DOHH2 (cell line): ENCODE data around the gene PTPRN2.

Source experiments
- H3F3A ChIP-seq: fragments of 200-600 bp; sonication (generic), shearing (Covaris generic); 2 replicates; pipeline ENCODE4 v1.6.0; 2016; ENCODE audit warnings: antibody characterized with exemption, mild to moderate bottlenecking; ENCODE audit not compliant: control insufficient read depth, insufficient read depth
- H3K27ac ChIP-seq: fragments of 200-600 bp; sonication (generic); 2 replicates; pipeline ENCODE4 v1.5.1; 2014; ENCODE audit warnings: low read depth, mild to moderate bottlenecking, low read length, moderate library complexity
- H3K27me3 ChIP-seq: fragments of 200-600 bp; sonication (generic); 2 replicates; pipeline ENCODE4 v1.6.1; 2014; ENCODE audit warnings: mild to moderate bottlenecking, low read length, mixed read lengths; ENCODE audit not compliant: control insufficient read depth
- H3K36me3 ChIP-seq: fragments of 200-600 bp; sonication (generic); 2 replicates; pipeline ENCODE4 v1.6.1; 2014; ENCODE audit warnings: mild to moderate bottlenecking, low read length, moderate library complexity, mixed read lengths; ENCODE audit not compliant: control insufficient read depth
- H3K4me1 ChIP-seq: fragments of 200-600 bp; sonication (generic); 2 replicates; pipeline ENCODE4 v1.6.1; 2014; ENCODE audit warnings: mild to moderate bottlenecking, low read length, mixed read lengths; ENCODE audit not compliant: control insufficient read depth
- H3K4me2 ChIP-seq: fragments of 200-600 bp; sonication (generic); 2 replicates; pipeline ENCODE4 v1.6.0; 2014; ENCODE audit warnings: mild to moderate bottlenecking, low read length, moderate library complexity
- H3K4me3 ChIP-seq: fragments of 200-600 bp; sonication (generic); 2 replicates; pipeline ENCODE4 v1.5.1; 2014; ENCODE audit warnings: mild to moderate bottlenecking, low read length, mixed read lengths
- H3K79me2 ChIP-seq: fragments of 200-600 bp; sonication (generic); 2 replicates; pipeline ENCODE4 v1.6.1; 2014; ENCODE audit warnings: mild to moderate bottlenecking, low read length, mixed read lengths; ENCODE audit not compliant: control insufficient read depth
- H3K9me2 ChIP-seq: fragments of 200-600 bp; sonication (generic); replicated peaks from 2 replicates; pipeline ENCODE4 v1.6.1; 2014; ENCODE audit warnings: mild to moderate bottlenecking, low read length, mixed read lengths; ENCODE audit not compliant: control insufficient read depth
- H3K9me3 ChIP-seq: fragments of 200-600 bp; sonication (generic); 2 replicates; pipeline ENCODE4 v1.6.1; 2014; ENCODE audit warnings: antibody characterized with exemption, low read length, mixed read lengths; ENCODE audit not compliant: control insufficient read depth, insufficient read depth
- H4K20me1 ChIP-seq: fragments of 200-600 bp; sonication (generic); 2 replicates; pipeline ENCODE4 v1.6.0; 2014; ENCODE audit warnings: low read depth, mild to moderate bottlenecking, antibody characterized with exemption, low read length, moderate library complexity; ENCODE audit not compliant: control insufficient read depth, insufficient read depth
- EZH2phosphoT487 ChIP-seq: fragments of 200-600 bp; sonication (generic); IDR thresholded peaks from 2 replicates; pipeline ENCODE4 v1.6.1; 2017; ENCODE audit warnings: borderline replicate concordance, mild to moderate bottlenecking, antibody characterized with exemption, low read length, moderate library complexity, mixed read lengths
- TF ChIP-seq, protein P1 (sequence below): fragments of 200-600 bp; sonication (generic); IDR thresholded peaks from one replicate; pipeline ENCODE4 v1.5.1; 2014; ENCODE audit warnings: antibody characterized with exemption, mild to moderate bottlenecking, low read depth, low read length; ENCODE audit not compliant: poor library complexity, severe bottlenecking

Gene PTPRN2

GRCh38 chr7:158447506-158448171, 140.0 kb downstream of the PTPRN2 start:
- Histone ChIP-seq H3F3A (no peaks in the 10 kb centered on the region), H3K27ac (no peak overlapping the region), H3K4me3 (no peak overlapping the region), H3K9me2 (no peaks in the 10 kb centered on the region), H3K4me2 (no peak overlapping the region), H3K4me1 (no peaks in the 10 kb centered on the region), H4K20me1 (no peaks in the 10 kb centered on the region), H3K27me3 (no peaks in the 10 kb centered on the region), H3K36me3 (no peaks in the 10 kb centered on the region), H3K9me3 (peaks cover 35% of the 10 kb centered on the region; the same call in 1 of the 2 replicates), H3K79me2 (no peaks in the 10 kb centered on the region)
- TF ChIP-seq, protein P1, sequence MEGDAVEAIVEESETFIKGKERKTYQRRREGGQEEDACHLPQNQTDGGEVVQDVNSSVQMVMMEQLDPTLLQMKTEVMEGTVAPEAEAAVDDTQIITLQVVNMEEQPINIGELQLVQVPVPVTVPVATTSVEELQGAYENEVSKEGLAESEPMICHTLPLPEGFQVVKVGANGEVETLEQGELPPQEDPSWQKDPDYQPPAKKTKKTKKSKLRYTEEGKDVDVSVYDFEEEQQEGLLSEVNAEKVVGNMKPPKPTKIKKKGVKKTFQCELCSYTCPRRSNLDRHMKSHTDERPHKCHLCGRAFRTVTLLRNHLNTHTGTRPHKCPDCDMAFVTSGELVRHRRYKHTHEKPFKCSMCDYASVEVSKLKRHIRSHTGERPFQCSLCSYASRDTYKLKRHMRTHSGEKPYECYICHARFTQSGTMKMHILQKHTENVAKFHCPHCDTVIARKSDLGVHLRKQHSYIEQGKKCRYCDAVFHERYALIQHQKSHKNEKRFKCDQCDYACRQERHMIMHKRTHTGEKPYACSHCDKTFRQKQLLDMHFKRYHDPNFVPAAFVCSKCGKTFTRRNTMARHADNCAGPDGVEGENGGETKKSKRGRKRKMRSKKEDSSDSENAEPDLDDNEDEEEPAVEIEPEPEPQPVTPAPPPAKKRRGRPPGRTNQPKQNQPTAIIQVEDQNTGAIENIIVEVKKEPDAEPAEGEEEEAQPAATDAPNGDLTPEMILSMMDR: no peak
- TF ChIP-seq EZH2phosphoT487: no peak

DNA sequence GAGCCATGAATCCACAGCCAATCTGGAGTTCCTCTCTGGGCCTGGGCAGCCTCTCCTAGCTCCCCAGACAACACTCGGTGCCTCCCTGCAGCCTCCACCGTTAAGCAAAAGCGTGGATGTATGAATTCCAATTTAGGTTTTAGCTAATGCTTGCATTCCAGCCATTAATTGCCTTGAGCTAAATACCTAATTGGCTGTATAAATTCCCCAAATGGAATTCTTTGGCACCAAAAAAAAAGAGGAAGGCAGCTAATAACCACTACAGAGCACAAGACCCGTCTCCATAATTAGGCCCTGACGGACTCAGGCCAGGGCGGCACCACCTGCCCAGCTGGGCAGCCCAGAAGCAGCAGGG, 140.5 kb downstream of the PTPRN2 start:
- Histone ChIP-seq H3K27me3 (no peaks in the 10 kb centered on the region), H3K9me3 (peaks cover 40% of the 10 kb centered on the region; the same call in 1 of the 2 replicates)

DNA sequence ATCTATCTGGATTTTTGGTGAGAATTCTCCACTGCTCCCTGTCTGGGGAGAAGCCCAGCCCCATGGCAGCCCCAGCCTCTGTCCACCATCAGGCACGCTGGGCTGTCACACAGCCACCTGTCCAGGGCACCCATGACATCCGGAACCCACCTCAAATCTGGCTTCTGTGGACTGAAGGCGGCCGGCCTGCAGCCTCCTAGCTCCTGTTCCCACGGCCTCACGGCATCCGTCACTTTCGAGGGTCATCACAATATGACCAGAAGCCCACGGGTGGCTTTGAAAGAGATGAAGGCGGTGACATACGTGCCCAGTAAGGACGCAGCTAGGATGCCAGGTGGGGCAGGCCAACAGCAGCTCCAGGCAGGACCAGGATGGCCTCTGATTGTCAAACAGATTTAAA, 140.9 kb downstream of the PTPRN2 start:
- Histone ChIP-seq H3K9me3 (peaks cover 45% of the 10 kb centered on the region; the same call in 1 of the 2 replicates), H3F3A (no peaks in the 10 kb centered on the region), H3K27ac (no peak overlapping the region), H3K36me3 (no peaks in the 10 kb centered on the region), H3K4me2 (no peak overlapping the region), H4K20me1 (no peaks in the 10 kb centered on the region), H3K4me3 (no peak overlapping the region), H3K27me3 (no peaks in the 10 kb centered on the region), H3K79me2 (no peaks in the 10 kb centered on the region), H3K4me1 (no peaks in the 10 kb centered on the region), H3K9me2 (no peaks in the 10 kb centered on the region)
- TF ChIP-seq, protein P1: no peak
- no peak for TF ChIP-seq EZH2phosphoT487

More for the DNA sequence above, 140.5 kb downstream of the PTPRN2 start:
- no peaks in the 10 kb centered on the region for H3K4me1 ChIP-seq
- no peak overlapping the region for H3K27ac ChIP-seq
- H3K79me2 ChIP-seq: no peaks in the 10 kb centered on the region
- no peaks in the 10 kb centered on the region for H3K36me3 ChIP-seq
- TF ChIP-seq, protein P1: no peak
- no peak for TF ChIP-seq EZH2phosphoT487
- no peaks in the 10 kb centered on the region for H4K20me1 ChIP-seq
- no peaks in the 10 kb centered on the region for H3K9me2 ChIP-seq
- no peak overlapping the region for H3K4me2 ChIP-seq
- no peaks in the 10 kb centered on the region for H3F3A ChIP-seq
- H3K4me3 ChIP-seq: no peak overlapping the region
